GM13977 (cell line): ENCODE measurements around the gene OTUD6A.

Source experiments
- DNase-seq: peaks from one replicate; pipeline ENCODE4 v3.0.0; 2012; ENCODE audit warnings: low spot score
- CTCF ChIP-seq: IDR thresholded peaks from 2 replicates; pipeline ENCODE4 v1.5.1; 2012; ENCODE audit warnings: mild to moderate bottlenecking, control low read depth; ENCODE audit not compliant: insufficient read depth; ENCODE audit errors: extremely low read depth, missing control alignments
- in situ Hi-C: fragments of 300-500 bp; cut with MboI; formaldehyde crosslinking; loops from one replicate; pipeline ENCODE4 v1.12.0; 2022; ENCODE audit warnings: low sequenced_read_pairs, low pct_unique_long_range_greater_than_20kb, mixed read lengths, inconsistent platforms; ENCODE audit not compliant: unreplicated experiment

OTUD6A gene

DNA sequence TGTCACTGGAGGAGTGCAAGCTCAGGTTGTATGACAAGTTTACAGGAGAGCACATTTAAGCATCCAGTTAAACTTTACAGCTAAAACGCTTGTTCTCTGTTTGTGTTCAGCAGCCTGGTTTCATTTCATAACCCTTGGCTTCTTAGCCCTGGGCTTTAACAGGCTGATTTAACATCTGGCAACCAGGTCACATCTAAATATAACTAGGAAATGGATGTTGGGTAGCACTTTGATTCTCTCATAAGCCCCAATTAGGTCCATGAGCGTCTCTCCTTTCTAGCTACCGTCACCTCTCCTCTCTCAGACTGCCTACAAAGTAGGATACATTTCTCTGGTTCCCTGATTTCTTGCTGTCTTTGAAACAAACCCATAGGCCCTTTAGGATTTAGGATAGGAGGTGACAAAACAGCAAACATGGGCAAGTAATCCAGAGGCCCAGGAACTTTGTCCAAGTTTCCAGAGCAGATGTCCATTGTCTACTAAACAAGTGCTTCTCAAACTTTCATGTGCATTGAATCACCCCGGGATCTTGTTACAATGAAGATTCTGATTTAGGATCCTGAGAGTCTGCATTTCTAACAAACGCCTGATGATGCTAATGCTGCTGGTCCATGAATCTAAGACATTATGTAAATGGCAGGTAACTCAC is 22.5 kb downstream of the OTUD6A start:
- TF ChIP-seq CTCF: no peak

DNA sequence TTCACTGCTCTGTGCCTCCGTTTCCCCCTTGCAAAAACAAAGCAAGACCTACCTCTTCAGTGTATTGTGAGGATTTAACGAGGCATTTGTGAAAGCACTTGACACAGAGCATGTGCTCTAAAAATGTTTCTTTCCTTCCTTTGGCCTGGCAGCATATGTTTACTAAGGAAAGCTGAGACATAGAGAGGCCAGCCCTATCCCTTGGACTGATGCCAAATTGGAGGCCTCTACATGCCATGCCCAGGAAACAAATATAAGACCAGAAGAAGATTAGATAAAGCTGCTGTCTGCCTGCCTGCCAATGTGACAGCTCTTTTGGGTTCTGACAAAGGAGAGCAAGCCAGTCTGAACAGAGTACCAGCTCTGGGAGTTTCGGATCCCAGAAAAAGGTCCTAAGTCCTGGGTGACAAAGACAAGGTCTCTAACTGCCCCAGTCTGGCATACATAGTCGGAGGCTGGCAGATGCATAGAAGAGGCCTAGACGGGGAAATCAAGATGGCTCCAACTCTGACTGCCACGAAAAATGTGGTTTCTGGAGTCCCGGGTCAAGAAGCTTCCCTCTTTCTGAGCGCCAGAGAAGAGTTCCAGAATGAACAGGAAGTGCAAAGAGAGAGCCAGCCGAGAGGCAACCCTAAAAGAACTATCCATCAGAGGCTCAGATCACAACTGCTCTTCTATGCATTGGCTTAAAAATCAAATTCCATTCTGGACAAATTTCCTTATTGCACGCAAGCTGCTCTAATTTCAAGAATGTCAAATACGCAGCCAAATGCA is 25.8 kb downstream of the OTUD6A start:
- DNase-seq: no peak
- no peak for TF ChIP-seq CTCF
- in situ Hi-C loops: no loop called here

More for the DNA sequence above, 22.5 kb downstream of the OTUD6A start:
- DNase-seq: no peak
- in situ Hi-C loops: no loop called here

DNA sequence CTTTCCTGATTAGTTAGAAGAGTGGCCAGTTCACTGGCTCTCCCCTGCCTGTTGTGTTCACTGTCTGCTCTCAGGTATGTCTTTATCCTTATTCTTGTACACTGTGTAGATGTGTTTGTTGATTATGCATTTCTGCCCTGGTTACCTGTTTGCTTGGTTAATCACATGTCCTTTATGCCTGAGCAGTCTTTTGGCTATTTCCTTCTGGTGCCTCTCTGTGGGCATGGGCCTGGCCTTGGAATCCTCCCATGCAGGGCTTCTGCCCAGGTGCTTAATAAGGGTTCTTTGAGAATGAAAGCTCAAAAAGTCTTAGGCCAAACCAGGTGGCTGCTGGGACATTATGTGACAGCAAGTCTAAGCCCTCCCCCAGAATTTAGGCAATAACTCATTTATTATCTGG is 26.5 kb downstream of the OTUD6A start:
- in situ Hi-C loops: no loop called here

GRCh38 chrX:70089604-70090297 is 27.5 kb downstream of the OTUD6A start:
- in situ Hi-C loops: no loop called here
- DNase-seq: no peak
- no peak for TF ChIP-seq CTCF

More for the DNA sequence above, 26.5 kb downstream of the OTUD6A start:
- no peak for TF ChIP-seq CTCF
- no peak for DNase-seq

GRCh38 chrX:70092247-70092646 is 30.0 kb downstream of the OTUD6A start:
- in situ Hi-C loops: no loop called here
- DNase-seq: no peak
- no peak for TF ChIP-seq CTCF

DNA sequence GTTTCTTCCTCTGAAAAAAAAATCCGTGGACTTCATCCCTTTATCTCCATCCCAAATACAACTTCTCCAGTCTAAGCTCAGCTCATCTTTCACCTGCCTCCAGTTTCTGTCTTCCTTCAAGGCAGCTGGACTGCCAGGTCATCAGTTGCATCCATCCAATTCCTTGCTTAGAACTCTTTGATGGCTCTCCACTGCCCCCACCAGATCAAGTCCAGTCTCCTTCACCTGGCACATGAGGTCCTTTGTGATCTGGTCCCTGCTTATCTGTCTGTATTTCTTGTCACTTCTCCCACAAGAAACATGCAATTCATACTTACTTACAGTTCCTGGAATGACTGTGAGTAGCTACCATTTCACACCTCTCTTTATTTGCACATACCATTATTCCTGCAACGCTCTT is 33.8 kb downstream of the OTUD6A start:
- in situ Hi-C loops: no loop called here
- DNase-seq: no peak
- peak; percentile 4 for TF ChIP-seq CTCF
